HepG2 (cell line): ENCODE data around the gene TARBP2. TPM values are rescaled to one million over a fixed set of nuclear protein-coding genes. Genes with fewer than 3 reads are reported as not detected.

ENCODE experiments used
- ATAC-seq: fragments of 200-7000 bp; cut with Tn5 transposase; 3 replicates; pipeline ENCODE4 v1.9.1; 2020; ENCODE audit warnings: mild to moderate bottlenecking, moderate library complexity
- BruUV-seq: library from RNA; stranded (reverse); fragments of 400-500 nt; replicated peaks from 2 replicates; lab custom pipeline; 2021; lab: Mats Ljungman, UMichigan
- CTCF ChIA-PET: fragments of 300-600 bp; formaldehyde crosslinking; extraction: SDS; loops from one replicate; lab custom pipeline; 2021; ENCODE audit warnings: low total read pairs, inconsistent platforms, low intra/inter-chr PET ratio; lab: Yijun Ruan, JAX
- POLR2A ChIA-PET: fragments of 350-600 bp; sonication (Branson Sonifier 250); formaldehyde crosslinking; loops from one replicate; lab custom pipeline; 2020; ENCODE audit warnings: antibody characterized with exemption, inconsistent platforms; lab: Yijun Ruan, JAX
- DNase-seq: peaks from one replicate; pipeline ENCODE4 v3.0.0-alpha.2; 2015; ENCODE audit warnings: low spot score
- FAIRE-seq: peaks from 3 replicates; lab custom pipeline; 2011; peaks lifted over from hg19 to GRCh38; lab: Jason Lieb, UNC
- H2AFZ ChIP-seq: one replicate; pipeline ENCODE4 v1.6.1; 2011; ENCODE audit warnings: low read length, inconsistent platforms
- H3K27ac ChIP-seq: fragments of 300-600 bp; 3 replicates; pipeline ENCODE4 v1.8.0; 2011; ENCODE audit warnings: mixed run types, mild to moderate bottlenecking, mixed read lengths, low read length, inconsistent platforms; ENCODE audit not compliant: insufficient read depth; ENCODE audit errors: extremely low read length
- H3K27me3 ChIP-seq, 2 experiments: fragments of 200-600 bp in 1 of 2; 2 replicates in 1 of 2; 3 replicates in 1 of 2; pipeline versions ENCODE4 v1.6.0 to v1.8.0; 2011; ENCODE audit warnings: low read length in 2 of 2, mild to moderate bottlenecking in 2 of 2, moderate library complexity in 2 of 2, inconsistent platforms in 1 of 2; ENCODE audit not compliant: insufficient read depth in 2 of 2, control insufficient read depth in 1 of 2
- H3K36me3 ChIP-seq, 2 experiments: fragments of 200-600 bp in 1 of 2; replicated peaks in 1 of 2; 2 replicates in 1 of 2; 3 replicates in 1 of 2; pipeline versions ENCODE4 v1.5.1 to v1.8.0; 2011; ENCODE audit warnings: low read length in 2 of 2, inconsistent platforms in 1 of 2; ENCODE audit not compliant: insufficient read depth in 2 of 2, control insufficient read depth in 1 of 2
- H3K4me1 ChIP-seq: 2 replicates; pipeline ENCODE4 v1.5.1; 2012; ENCODE audit warnings: low read length, inconsistent platforms; ENCODE audit not compliant: insufficient read depth
- H3K4me2 ChIP-seq: 2 replicates; pipeline ENCODE4 v1.6.0; 2011; ENCODE audit warnings: low read depth, low read length, inconsistent platforms
- H3K4me3 ChIP-seq, 3 experiments: fragments of 200-600 bp in 1 of 3; sonication (generic), shearing (Covaris generic) in 1 of 3; replicated peaks in 1 of 3; 2 replicates each; pipeline ENCODE4 v1.5.1; 2011 to 2016; ENCODE audit warnings: low read length in 3 of 3, inconsistent platforms in 2 of 3, low read depth in 2 of 3, mild to moderate bottlenecking in 2 of 3, control low read depth in 1 of 3, mixed read lengths in 1 of 3; ENCODE audit not compliant: insufficient read depth in 1 of 3
- H3K79me2 ChIP-seq: one replicate; pipeline ENCODE4 v1.6.1; 2011; ENCODE audit warnings: low read length, inconsistent platforms; ENCODE audit not compliant: insufficient read depth
- H3K9ac ChIP-seq: 2 replicates; pipeline ENCODE4 v1.6.0; 2011; ENCODE audit warnings: mild to moderate bottlenecking, low read depth, low read length, inconsistent platforms; ENCODE audit not compliant: insufficient read depth
- H3K9me3 ChIP-seq: 2 replicates; pipeline ENCODE4 v1.5.1; 2012; ENCODE audit warnings: mild to moderate bottlenecking, low read length
- H4K20me1 ChIP-seq: 2 replicates; pipeline ENCODE4 v1.6.0; 2011; ENCODE audit warnings: inconsistent platforms, mild to moderate bottlenecking, low read length, moderate library complexity; ENCODE audit not compliant: insufficient read depth
- ATF3 ChIP-seq: sonication (generic); formaldehyde crosslinking; IDR thresholded peaks from 2 replicates; pipeline ENCODE4 v1.4.0; 2020; ENCODE audit warnings: missing genetic modification reagents
- CBX2 ChIP-seq, 2 experiments: fragments of 200-600 bp in 1 of 2; sonication (generic); formaldehyde crosslinking in 1 of 2; IDR thresholded peaks; 2 replicates each; pipeline versions ENCODE4 v1.7.0 to v1.8.1; 2018 to 2022; ENCODE audit warnings: low read depth in 2 of 2, low read length in 1 of 2, mild to moderate bottlenecking in 1 of 2, missing genetic modification reagents in 1 of 2
- DMAP1 ChIP-seq: IDR thresholded peaks from 2 replicates; pipeline ENCODE4 v1.6.1; 2016
- HMGA1 ChIP-seq: sonication (generic); formaldehyde crosslinking; conservative IDR thresholded peaks from 2 replicates; pipeline ENCODE4 v1.4.0; 2020; ENCODE audit warnings: missing genetic modification reagents
- MBNL3 ChIP-seq: fragments of 250-450 bp; sonication (Bioruptor Pico); conservative IDR thresholded peaks from 2 replicates; pipeline ENCODE4 v1.8.0; 2022; ENCODE audit warnings: mild to moderate bottlenecking, inconsistent platforms
- NFE2L1 ChIP-seq: sonication (generic); formaldehyde crosslinking; IDR thresholded peaks from 2 replicates; pipeline ENCODE4 v1.4.0; 2020; ENCODE audit warnings: missing genetic modification reagents, mild to moderate bottlenecking, borderline replicate concordance
- TCF12 ChIP-seq, 2 experiments: fragments of 450-650 bp in 1 of 2; sonication (generic) in 1 of 2; formaldehyde crosslinking in 1 of 2; IDR thresholded peaks; 2 replicates each; pipeline versions ENCODE4 v1.6.1 to v1.8.0; 2017 to 2022; ENCODE audit warnings: antibody characterized with exemption in 1 of 2, mild to moderate bottlenecking in 1 of 2, missing genetic modification reagents in 1 of 2, moderate library complexity in 1 of 2
- ZNF230 ChIP-seq: sonication (generic); formaldehyde crosslinking; IDR thresholded peaks from 2 replicates; pipeline ENCODE4 v1.4.0; 2020; ENCODE audit warnings: mild to moderate bottlenecking, missing genetic modification reagents
- ZNF235 ChIP-seq: sonication (generic); formaldehyde crosslinking; IDR thresholded peaks from 2 replicates; pipeline ENCODE4 v1.8.1; 2023; ENCODE audit warnings: mild to moderate bottlenecking, missing genetic modification reagents, borderline replicate concordance
- ZNF317 ChIP-seq: sonication (generic); formaldehyde crosslinking; IDR thresholded peaks from 2 replicates; pipeline ENCODE4 v1.5.0; 2020; ENCODE audit warnings: mild to moderate bottlenecking, missing genetic modification reagents
- ZNF451 ChIP-seq: sonication (generic); formaldehyde crosslinking; IDR thresholded peaks from 2 replicates; pipeline ENCODE4 v1.5.0; 2020; ENCODE audit warnings: mild to moderate bottlenecking, missing genetic modification reagents
- WGBS: methylation state at CpG from one replicate; pipeline ENCODE4 v1.1.6; 2017; ENCODE audit warnings: low lambda C conversion rate; 5-methylcytosine and 5-hydroxymethylcytosine counted together
- in situ Hi-C: cut with HindIII; loops from 2 replicates; pipeline ENCODE4 v1.10.0; 2017; ENCODE audit warnings: low pct_unique_long_range_greater_than_20kb; ENCODE audit not compliant: extremely low pct_ligation_motif_present
- intact Hi-C: fragments of 100-400 bp; cut with micrococcal nuclease; formaldehyde crosslinking; loops from one replicate; pipeline ENCODE4 v1.10.0; 2022; ENCODE audit not compliant: unreplicated experiment
- polyA plus RNA-seq, 8 experiments: library from polyadenylated mRNA; depleted of rRNA in 3 of 8; stranded (reverse) in 7 of 8; unstranded in 1 of 8; fragments of >200 nt; fragmentation: Illumina TruSeq in 4 of 8; extraction: Trizol in 4 of 8; gene quantifications; 2 replicates each; pipeline versions ENCODE4 v1.2.1 to v1.2.3, GENCODE V29; 2011 to 2016; ENCODE audit warnings: low read depth in 4 of 8, missing spikeins in 1 of 8, mixed read lengths in 1 of 8; ENCODE audit not compliant: insufficient read depth in 1 of 8
- total RNA-seq, 5 experiments: library from RNA; depleted of rRNA; stranded (reverse); fragments of >200 nt; fragmentation: Illumina TruSeq; extraction: Trizol; gene quantifications; 2 replicates each; pipeline ENCODE4 v1.2.3, GENCODE V29; 2016; ENCODE audit warnings: low read depth in 1 of 5
- TF ChIP-seq, protein P1 (sequence below): sonication (generic); formaldehyde crosslinking; IDR thresholded peaks from 2 replicates; pipeline ENCODE4 v1.5.1; 2020; ENCODE audit warnings: mild to moderate bottlenecking, missing genetic modification reagents, moderate library complexity

TARBP2 gene
- total and polyA plus RNA-seq, 2 of the 13 experiments (the other 11 are each of a cell fraction or from before 2014, with no cell fraction given) = 47.0 to 55.5 TPM

GRCh38 chr12:53551889-53552291 lies 50.8 kb downstream of the TARBP2 start:
- POLR2A ChIA-PET = no interaction called here
- FAIRE-seq (no peak), ATAC-seq (no peak), DNase-seq (no peak)
- TSS peak; percentile 52 for BruUV-seq
- H3K9ac ChIP-seq = no peak overlapping the region
- WGBS = 96% methylated on average over 2 of the region's 2 CpGs
- H3K79me2 ChIP-seq = no peaks in the 10 kb centered on the region
- H3K4me1 ChIP-seq = no peaks in the 10 kb centered on the region
- TF ChIP-seq ATF3 (CRISPR knock-in tag) (no peak), NFE2L1 (CRISPR knock-in tag) (no peak), ZNF317 (CRISPR knock-in tag) (no peak), CBX2 (IDR thresholded peaks at IDR 0.05; ENCODE audit: low read depth, low read length) (no peak), CBX2 (CRISPR knock-in tag; IDR thresholded peaks at IDR 0.05; ENCODE audit: low read depth) (no peak), MBNL3 (CRISPR knock-in tag) (no peak), TCF12 (IDR thresholded peaks at IDR 0.05) (no peak), TCF12 (CRISPR knock-in tag; IDR thresholded peaks at IDR 0.05) (no peak), ZNF235 (CRISPR knock-in tag) (no peak), DMAP1 (CRISPR knock-in tag) (no peak), HMGA1 (no peak), ZNF451 (no peak), ZNF230 (CRISPR knock-in tag) (no peak)
- TF ChIP-seq, protein P1, sequence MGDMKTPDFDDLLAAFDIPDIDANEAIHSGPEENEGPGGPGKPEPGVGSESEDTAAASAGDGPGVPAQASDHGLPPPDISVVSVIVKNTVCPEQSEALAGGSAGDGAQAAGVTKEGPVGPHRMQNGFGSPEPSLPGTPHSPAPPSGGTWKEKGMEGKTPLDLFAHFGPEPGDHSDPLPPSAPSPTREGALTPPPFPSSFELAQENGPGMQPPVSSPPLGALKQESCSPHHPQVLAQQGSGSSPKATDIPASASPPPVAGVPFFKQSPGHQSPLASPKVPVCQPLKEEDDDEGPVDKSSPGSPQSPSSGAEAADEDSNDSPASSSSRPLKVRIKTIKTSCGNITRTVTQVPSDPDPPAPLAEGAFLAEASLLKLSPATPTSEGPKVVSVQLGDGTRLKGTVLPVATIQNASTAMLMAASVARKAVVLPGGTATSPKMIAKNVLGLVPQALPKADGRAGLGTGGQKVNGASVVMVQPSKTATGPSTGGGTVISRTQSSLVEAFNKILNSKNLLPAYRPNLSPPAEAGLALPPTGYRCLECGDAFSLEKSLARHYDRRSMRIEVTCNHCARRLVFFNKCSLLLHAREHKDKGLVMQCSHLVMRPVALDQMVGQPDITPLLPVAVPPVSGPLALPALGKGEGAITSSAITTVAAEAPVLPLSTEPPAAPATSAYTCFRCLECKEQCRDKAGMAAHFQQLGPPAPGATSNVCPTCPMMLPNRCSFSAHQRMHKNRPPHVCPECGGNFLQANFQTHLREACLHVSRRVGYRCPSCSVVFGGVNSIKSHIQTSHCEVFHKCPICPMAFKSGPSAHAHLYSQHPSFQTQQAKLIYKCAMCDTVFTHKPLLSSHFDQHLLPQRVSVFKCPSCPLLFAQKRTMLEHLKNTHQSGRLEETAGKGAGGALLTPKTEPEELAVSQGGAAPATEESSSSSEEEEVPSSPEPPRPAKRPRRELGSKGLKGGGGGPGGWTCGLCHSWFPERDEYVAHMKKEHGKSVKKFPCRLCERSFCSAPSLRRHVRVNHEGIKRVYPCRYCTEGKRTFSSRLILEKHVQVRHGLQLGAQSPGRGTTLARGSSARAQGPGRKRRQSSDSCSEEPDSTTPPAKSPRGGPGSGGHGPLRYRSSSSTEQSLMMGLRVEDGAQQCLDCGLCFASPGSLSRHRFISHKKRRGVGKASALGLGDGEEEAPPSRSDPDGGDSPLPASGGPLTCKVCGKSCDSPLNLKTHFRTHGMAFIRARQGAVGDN = no peak
- no peaks in the 10 kb centered on the region for H4K20me1 ChIP-seq
- H3K4me2 ChIP-seq = no peak overlapping the region
- in situ Hi-C loops = no loop called here
- H3K9me3 ChIP-seq = no peaks in the 10 kb centered on the region
- intact Hi-C loops = no loop called here
- peaks cover 10 to 33% of the 10 kb centered on the region in 2 experiments for H3K36me3 ChIP-seq
- no peak overlapping the region for H2AFZ ChIP-seq
- CTCF ChIA-PET = no interaction called here
- H3K27me3 ChIP-seq = no peaks in the 10 kb centered on the region
- no peak overlapping the region for H3K27ac ChIP-seq
- no peak overlapping the region for H3K4me3 ChIP-seq
